Urinary bladder (tissue), 4 donors: ENCODE data around the gene GHDC. TPM values are rescaled to one million over a fixed set of nuclear protein-coding genes. Genes with fewer than 3 reads are reported as not detected.
"Not testable (repeated sequence)": the region's sequence is repeated elsewhere in the genome, so short reads cannot be mapped to it uniquely, and the experiment has no call there.

Experiments used
- DNase-seq: peaks from one replicate; pipeline ENCODE4 v3.0.0-alpha.2; 2015; ENCODE audit errors: extremely low spot score
- H3K27ac ChIP-seq: one replicate; pipeline ENCODE4 v1.5.1; 2013; ENCODE audit warnings: low read depth, mild to moderate bottlenecking, moderate library complexity
- H3K36me3 ChIP-seq: one replicate; pipeline ENCODE4 v1.6.1; 2013; ENCODE audit warnings: mild to moderate bottlenecking, moderate library complexity; ENCODE audit not compliant: insufficient read depth
- H3K4me1 ChIP-seq: one replicate; pipeline ENCODE4 v1.6.1; 2013; ENCODE audit warnings: mild to moderate bottlenecking, moderate library complexity; ENCODE audit not compliant: insufficient read depth
- H3K4me3 ChIP-seq: one replicate; pipeline ENCODE4 v1.5.1; 2013; ENCODE audit warnings: low read depth, low read length
- WGBS: extraction: QIAGEN DNeasy Blood & Tissue Kit; methylation state at CpG from one replicate; pipeline ENCODE4 v1.1.7; 2013; 5-methylcytosine and 5-hydroxymethylcytosine counted together
- polyA plus RNA-seq: library from polyadenylated mRNA; stranded (reverse); fragments of 200-250 nt; gene quantifications from one replicate; pipeline ENCODE4 v1.2.3, GENCODE V29; 2013
- total RNA-seq: library from RNA; depleted of rRNA; stranded (reverse); fragments of >200 nt; gene quantifications from one replicate; pipeline ENCODE4 v1.2.3, GENCODE V29; 2014
- donor health status: healthy with polysubstance abuse.
- donor health status: healthy.

The GHDC gene
- total and polyA plus RNA-seq, 2 donors, result 6.7 to 32.0 TPM

DNA sequence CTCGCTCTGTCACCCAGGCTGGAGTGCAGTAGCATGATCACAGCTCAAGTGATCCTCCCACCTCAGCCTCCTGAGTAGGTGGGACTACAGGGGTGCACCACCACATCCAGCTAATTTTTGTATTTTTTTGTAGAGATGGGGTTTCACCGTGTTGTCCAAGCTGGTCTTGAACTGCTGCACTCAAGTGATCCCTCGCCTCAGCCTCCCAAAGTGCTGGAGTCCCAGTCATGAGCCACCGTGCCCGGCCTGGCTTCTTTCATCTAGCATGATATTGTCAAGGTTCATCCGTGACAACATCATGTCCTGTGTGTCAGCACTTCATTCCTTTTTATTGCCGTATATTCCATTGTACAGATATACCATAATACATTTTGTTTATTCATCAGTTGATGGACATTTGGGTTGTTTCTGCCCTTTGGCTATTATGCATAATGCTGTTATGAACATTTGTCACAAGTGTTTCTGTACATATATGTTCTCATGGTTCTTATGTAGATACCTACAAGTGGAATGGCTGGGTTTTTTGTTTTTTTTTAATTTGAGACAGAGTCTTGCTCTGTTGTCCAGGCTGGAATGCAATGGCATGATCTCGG lies 3.4 kb upstream of the GHDC start:
- Histone ChIP-seq H3K36me3 (no peaks in the 10 kb centered on the region), H3K4me1 (peaks cover 2% of the 10 kb centered on the region), H3K4me3 (no peak overlapping the region), H3K27ac (no peak overlapping the region)
- DNase-seq, result no peak
- WGBS, result 93% methylated on average over 8 of the region's 8 CpGs

DNA sequence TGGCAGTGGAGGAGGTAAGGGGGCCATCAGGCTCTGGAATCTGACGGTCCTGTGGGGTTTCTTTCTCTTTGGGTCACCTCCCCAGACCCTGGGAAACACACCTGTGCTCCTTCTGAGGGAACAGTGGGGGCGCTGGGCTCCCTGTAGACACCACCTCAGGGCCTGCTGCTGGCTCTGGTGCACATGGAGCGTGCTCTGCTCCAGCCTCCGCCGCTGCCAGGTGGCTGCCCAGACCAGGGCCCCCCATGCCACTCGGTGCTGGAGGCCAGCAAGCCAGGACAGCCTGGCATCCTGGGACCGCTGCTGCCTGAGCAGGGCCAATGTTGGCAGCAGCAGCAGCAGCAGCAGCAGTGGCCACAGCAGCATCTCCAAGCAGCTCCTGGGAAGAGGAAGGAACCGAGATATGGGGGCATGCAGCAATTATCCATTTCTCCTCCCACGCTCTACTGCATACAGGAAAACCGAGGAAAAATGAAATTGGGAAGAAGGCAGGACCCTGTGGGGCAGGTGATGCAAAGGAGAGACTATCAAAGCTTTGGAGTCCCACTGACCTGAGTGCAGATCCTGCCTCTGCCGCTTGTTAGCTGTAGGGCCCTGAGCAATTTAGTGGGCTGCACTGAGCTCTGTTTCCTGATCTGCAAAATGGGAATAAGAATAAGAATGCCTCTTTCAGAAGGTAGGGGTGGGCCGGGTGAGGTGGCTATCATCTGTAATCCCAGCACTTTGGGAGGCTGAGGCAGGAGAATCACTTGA lies 902 bp downstream of the GHDC start:
- no peaks in the 10 kb centered on the region for H3K36me3 ChIP-seq
- peaks cover 2% of the 10 kb centered on the region for H3K4me1 ChIP-seq
- no peak for DNase-seq
- H3K4me3 ChIP-seq, result peak overlapping the region; percentile 63
- WGBS, result 82% methylated on average over 12 of the region's 12 CpGs
- no peak overlapping the region for H3K27ac ChIP-seq

DNA sequence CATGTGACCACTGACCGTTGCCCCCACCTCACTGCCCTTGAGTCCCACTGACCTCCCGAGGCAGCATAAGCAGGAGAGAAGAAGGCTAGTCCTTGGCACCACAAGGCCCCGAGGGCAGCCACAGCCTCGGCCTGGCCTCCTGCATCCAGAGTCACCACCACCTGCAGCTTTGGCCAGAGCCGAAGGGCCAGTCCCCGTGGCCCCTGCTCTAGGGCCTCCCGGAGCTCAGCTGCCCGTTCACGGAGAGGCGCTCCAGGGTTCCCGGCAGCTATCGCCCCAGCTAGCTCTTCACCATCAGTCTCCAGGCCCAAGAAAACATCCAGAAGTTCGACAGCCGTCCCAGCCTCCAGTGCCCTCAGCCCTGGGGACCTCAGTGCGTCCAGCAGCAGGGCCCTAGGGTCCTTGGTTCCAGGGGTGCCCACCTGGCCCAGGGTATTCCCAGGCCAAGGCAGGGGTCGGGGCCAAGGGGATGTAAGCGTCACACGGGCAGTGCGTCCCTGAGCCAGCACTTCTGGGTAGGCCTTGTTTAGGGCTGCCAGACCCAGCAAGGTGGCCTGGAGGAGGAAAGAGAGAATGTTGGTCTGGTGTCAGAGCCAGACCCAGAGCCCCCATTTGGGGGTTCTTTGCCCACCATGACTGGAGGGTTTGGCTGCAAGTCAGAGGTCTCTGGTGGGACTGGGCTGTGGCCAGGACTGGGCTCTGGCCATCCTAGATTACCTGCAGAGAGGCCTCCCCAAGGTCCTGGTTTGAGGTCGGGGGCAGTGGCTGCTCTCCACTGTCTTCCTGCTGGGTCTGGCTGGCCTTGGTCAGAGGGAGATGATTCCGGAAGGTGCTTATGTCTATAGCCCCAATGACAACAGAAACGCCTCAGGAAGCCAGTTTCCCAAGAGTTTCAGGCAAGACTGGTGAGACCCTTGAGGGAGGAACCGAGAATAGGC lies 1.8 kb downstream of the GHDC start:
- Histone ChIP-seq H3K4me3 (no peak overlapping the region), H3K36me3 (no peaks in the 10 kb centered on the region), H3K27ac (no peak overlapping the region), H3K4me1 (peaks cover 2% of the 10 kb centered on the region)
- 92% methylated on average over 23 of the region's 23 CpGs for WGBS
- DNase-seq, result no peak

DNA sequence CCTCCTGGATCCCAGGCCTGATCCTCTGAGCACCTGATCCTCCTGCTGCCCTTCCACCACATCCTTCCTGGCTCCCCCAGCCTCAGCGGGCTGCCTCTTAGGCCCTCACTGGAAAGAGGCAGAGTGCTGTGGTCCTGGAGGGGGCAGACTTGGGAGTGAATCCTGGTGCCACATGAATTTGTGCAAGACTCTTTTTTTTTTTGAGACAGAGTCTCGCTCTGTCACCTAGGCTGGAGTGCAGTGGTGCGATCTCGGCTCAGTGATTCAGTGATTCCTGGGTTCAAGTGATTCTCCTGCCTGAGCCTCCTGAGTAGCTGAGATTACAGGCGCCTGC lies 3.1 kb downstream of the GHDC start:
- Histone ChIP-seq H3K4me1 (peaks cover 2% of the 10 kb centered on the region), H3K4me3 (no peak overlapping the region), H3K27ac (no peak overlapping the region), H3K36me3 (no peaks in the 10 kb centered on the region)
- no peak for DNase-seq
- WGBS, result 93% methylated on average over 5 of the region's 5 CpGs

DNA sequence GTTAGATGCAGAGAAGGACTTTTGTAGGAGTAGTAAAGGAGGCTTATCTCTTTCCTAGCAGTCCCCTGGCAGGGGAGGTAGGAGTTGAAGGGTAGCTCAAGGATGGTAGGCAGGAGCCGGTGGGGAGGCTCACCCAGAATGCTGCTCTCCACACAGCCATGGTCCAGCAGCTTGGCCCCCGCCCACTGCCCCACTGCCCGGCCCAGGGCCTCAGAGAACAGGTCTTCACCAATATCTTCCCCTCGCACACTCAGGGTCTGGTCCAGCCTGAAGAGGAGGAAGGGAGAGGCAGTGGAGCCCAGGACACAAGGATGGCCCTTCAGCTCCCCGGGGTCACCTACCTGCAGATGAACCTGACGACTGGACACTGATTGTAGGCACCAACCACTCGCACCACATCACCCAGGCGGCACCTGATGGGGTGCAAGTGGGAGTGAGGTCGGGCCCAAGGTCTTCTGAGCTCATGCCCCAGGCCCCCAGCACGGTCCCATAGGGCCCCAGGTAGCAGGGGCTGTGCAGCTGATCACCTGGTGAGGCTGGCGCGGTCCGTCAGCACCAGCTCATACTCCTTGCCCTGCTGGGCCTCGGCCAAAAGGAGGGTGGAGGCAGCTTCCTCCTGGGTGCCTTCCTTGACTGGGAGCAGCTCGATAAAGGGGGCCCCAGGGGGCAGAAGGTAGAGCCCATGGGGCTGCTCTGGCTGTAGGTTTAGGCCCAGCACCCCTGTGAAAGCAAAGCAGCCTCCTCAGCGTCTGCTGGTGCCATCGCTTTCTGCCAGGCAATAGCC lies 3.6 kb downstream of the GHDC start:
- no peaks in the 10 kb centered on the region for H3K36me3 ChIP-seq
- no peak overlapping the region for H3K4me3 ChIP-seq
- 85% methylated on average over 17 of the region's 17 CpGs for WGBS
- no peak for DNase-seq
- no peak overlapping the region for H3K27ac ChIP-seq
- H3K4me1 ChIP-seq, result peaks cover 2% of the 10 kb centered on the region

DNA sequence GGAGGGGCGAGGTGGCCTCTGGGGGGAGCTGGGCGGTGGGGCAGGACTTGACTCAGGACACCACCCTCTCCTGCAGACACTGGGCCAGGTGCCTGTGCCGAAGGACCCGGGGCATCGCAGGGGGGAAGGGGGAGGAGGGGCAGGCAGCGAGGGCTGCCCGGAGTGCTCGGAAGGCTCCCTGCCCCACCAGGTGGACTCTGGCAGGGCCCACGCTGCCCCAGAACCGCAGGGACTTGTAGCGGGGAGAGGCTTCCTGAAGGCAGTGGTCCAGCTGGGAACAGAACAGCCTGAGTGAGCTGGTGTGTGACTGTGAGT lies 4.7 kb downstream of the GHDC start:
- peaks cover 2% of the 10 kb centered on the region for H3K4me1 ChIP-seq
- DNase-seq, result no peak
- H3K36me3 ChIP-seq, result no peaks in the 10 kb centered on the region
- WGBS, result 80% methylated on average over 11 of the region's 11 CpGs
- no peak overlapping the region for H3K27ac ChIP-seq
- no peak overlapping the region for H3K4me3 ChIP-seq

DNA sequence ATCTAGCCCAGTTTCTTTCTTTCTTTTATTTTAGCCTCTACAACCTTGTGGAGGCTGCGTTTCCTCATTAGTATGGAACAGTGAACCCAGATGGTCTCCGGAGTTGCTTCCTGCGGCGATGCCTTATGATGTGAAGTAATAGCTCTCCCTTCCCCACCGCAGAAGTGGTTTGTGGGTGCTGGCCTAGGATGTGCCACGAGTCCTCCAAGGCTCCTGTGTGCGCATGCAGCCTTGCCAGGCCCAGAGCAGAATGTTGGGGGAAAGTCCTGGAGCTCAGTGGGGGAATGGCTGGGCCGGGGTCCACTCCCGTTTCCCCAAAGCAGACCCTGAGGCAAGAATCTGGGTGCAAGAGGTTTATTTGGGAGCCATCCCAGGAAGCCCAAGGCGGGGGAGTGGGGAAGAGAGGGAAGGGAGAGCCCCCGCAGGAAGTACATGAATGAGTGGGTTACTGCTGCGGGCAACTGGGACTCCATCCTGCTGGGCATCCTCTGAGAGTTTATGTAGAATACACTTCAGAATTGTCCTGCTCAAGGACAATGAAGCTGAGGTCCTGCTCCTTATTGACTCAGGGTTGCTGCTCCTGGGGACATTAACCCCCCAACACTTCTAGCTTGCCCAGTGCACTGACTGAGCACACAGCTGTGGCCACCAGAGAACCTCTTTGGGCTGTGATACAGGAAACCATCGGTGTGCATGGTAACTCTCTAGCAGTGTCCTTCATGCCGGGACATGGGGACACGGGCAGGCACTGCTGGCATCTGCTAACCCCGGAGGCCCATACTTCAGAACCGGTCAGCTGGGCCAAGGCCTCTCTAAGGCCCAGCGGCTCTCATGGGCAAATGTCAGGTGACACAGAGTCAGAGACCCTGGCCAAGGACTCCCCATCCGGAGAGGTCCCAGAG lies 5.3 kb downstream of the GHDC start:
- Histone ChIP-seq H3K4me1 (no peaks in the 10 kb centered on the region), H3K4me3 (no peak overlapping the region), H3K27ac (no peak overlapping the region), H3K36me3 (no peaks in the 10 kb centered on the region)
- no peak for DNase-seq
- WGBS, result 82% methylated on average over 19 of the region's 19 CpGs

DNA sequence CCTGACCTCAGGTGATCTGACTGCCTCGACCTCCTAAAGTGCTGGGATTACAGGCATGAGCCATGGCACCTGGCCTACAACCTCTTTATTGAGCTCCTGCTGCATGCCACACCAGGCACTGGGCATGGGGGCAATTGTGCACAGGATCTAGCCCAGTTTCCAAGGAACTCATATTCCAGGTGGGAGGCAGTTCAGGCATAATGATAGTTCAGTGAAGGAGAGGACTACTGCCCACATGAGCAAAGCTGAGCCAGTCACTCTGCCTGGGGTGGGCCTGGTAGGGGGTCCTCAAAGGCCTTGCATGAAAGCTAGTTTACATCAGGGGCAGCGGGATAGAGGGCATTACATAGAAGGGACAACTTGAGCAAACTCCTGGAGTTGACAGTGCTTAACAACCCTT lies 6.5 kb downstream of the GHDC start:
- Histone ChIP-seq H3K4me3 (no peak overlapping the region), H3K27ac (no peak overlapping the region), H3K36me3 (no peaks in the 10 kb centered on the region), H3K4me1 (no peaks in the 10 kb centered on the region)
- 80% methylated on average over 2 of the region's 2 CpGs for WGBS
- no peak for DNase-seq

DNA sequence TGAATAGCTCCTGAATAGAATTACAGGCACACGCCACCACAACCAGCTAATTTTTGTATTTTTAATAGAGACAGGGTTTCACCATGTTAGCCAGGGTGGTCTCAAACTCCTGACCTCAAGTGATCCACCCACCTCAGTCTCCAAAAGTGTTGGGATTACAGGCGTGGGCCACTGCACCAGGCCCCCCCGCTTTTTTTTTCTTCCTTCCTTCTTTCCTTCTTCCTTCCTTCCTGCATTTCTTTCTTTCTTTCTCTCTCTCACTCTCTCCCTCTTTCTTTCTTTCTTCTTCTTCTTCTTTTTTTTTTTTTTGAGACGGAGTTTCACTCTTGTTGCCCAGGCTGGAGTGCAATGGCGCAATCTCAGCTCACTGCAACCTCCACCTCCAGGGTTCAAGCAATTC lies 8.1 kb downstream of the GHDC start:
- not testable (repeated sequence) for DNase-seq, H3K27ac ChIP-seq, H3K36me3 ChIP-seq, H3K4me3 ChIP-seq, H3K4me1 ChIP-seq
- WGBS, result 85% methylated on average over 5 of the region's 5 CpGs

DNA sequence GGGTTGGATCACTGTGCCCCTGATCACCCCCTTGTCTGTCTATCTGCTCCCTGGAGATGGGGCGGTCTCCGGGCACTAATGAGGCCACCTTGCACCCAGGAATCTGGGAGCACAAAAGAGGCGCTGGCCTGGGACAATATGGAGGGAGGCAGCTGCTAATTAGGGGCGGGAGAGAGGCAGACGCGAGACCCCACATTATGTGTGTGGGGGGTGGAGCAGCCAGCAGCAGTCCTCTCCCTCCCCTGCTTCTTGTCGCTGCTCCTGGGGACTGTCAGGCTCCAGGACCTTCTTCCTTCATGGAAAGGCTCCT lies 8.7 kb downstream of the GHDC start:
- H3K4me1 ChIP-seq, result no peaks in the 10 kb centered on the region
- WGBS, result 52% methylated on average over 7 of the region's 7 CpGs
- no peak for DNase-seq

DNA sequence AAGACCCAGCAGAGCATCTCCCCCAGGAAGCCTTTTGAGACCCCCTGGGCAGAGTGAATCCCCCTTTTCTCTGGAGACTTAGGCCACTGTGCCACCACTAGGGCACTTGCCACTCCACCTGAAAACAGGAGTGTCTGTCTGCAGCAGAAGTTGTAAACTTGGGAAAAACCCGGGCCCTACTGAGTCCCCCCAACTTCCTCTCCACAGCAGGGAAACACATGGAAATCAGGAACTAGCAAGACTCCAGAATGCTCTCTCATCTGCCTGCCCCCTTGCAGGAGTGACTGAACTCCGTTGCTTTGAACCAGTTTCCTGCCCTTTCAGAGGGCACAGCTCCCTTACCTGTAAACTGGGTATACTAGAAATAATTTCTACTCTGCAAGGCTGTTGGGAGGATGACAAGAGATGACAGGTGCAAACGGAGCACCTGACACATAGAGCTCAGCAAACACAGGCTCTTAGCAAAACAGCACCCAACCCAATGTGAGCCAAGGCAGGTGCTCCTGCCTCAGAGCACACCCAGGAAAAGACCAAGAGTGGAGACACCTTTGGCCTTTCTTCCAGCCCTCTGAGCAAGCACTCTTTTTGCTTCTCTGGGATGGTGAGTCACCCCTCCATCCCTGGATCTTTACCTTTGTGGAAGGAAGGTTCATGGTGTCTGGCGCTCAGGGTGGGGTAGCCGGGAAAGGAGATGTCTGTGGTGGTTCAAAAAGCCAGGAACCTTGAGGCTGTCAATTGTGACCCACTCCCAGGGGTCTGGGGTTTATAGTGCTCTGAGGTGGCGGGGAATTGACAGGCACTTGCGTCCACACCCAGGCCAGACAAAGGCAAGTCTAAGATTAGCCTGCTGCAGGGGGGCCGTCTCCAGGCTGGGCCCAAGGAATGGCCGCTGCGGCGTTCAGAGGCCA lies 9.3 kb downstream of the GHDC start, which contains the start of gene HCRT:
Gene HCRT (minus strand): TSS at position 740 of the 908 bp plus-strand sequence. CDS start 87 bp downstream, at position 653.
- DNase-seq, result no peak
- peak within 1 kb of the TSS; percentile 38 for H3K4me3 ChIP-seq
- H3K27ac ChIP-seq, result no peak within 1 kb of the TSS
- no peaks in the 10 kb centered on the region for H3K4me1 ChIP-seq
- H3K36me3 ChIP-seq, result no peaks in the 10 kb centered on the region
- 68% methylated on average over 11 of the region's 11 CpGs for WGBS

More for the DNA sequence above, 8.7 kb downstream of the GHDC start:
- no peaks in the 10 kb centered on the region for H3K36me3 ChIP-seq
- H3K27ac ChIP-seq, result no peak overlapping the region
- H3K4me3 ChIP-seq, result no peak overlapping the region
